Measurements from ENCODE around the gene CCR1.
"Not testable (repeated sequence)": the region's sequence is repeated elsewhere in the genome, so short reads cannot be mapped to it uniquely, and the experiment has no call there.

Gene CCR1

GRCh38 chr3:46162975-46163555 lies 45.0 kb downstream of the CCR1 start:
- Histone ChIP-seq H3K4me3 (ENCODE audit: low read depth in 1 of 2, low read length in 2 of 2) (no peak overlapping the region), H3K27me3 (ENCODE audit: control insufficient read depth in 1 of 2, insufficient read depth in 2 of 2, low read length in 2 of 2) (no peaks in the 10 kb centered on the region), H3K9me3 (ENCODE audit: low read length) (no peaks in the 10 kb centered on the region), H3K9ac (ENCODE audit: low read length) (no peak overlapping the region), H3K27ac (ENCODE audit: low read depth, low read length) (no peak overlapping the region), H3K4me1 (ENCODE audit: insufficient read depth, low read length) (no peaks in the 10 kb centered on the region), H3K36me3 (ENCODE audit: insufficient read depth, low read length) (no peaks in the 10 kb centered on the region)

GRCh38 chr3:46157685-46158084 lies 50.4 kb downstream of the CCR1 start:
- H3K36me3 ChIP-seq (ENCODE audit: insufficient read depth, low read length); H3K9me3 ChIP-seq (ENCODE audit: low read length); H3K27me3 ChIP-seq (ENCODE audit: control insufficient read depth in 1 of 2, insufficient read depth in 2 of 2, low read length in 2 of 2); H3K4me3 ChIP-seq (ENCODE audit: low read depth in 1 of 2, low read length in 2 of 2); H3K4me1 ChIP-seq (ENCODE audit: insufficient read depth, low read length); H3K27ac ChIP-seq (ENCODE audit: low read depth, low read length); H3K9ac ChIP-seq (ENCODE audit: low read length): not testable (repeated sequence)

- Histone ChIP-seq H3K9ac (ENCODE audit: low read length) (no peak overlapping the region), H3K36me3 (ENCODE audit: insufficient read depth, low read length) (no peaks in the 10 kb centered on the region), H3K4me1 (ENCODE audit: insufficient read depth, low read length) (no peaks in the 10 kb centered on the region), H3K27ac (ENCODE audit: low read depth, low read length) (no peak overlapping the region), H3K4me3 (ENCODE audit: low read depth in 1 of 2, low read length in 2 of 2) (no peak overlapping the region), H3K9me3 (ENCODE audit: low read length) (no peaks in the 10 kb centered on the region), H3K27me3 (ENCODE audit: control insufficient read depth in 1 of 2, insufficient read depth in 2 of 2, low read length in 2 of 2) (no peaks in the 10 kb centered on the region)
Observed at GRCh38 chr3:46154311-46154710, 53.8 kb downstream of the CCR1 start.
